HepG2 (cell line): ENCODE results near the gene PIP5KL1. TPM values are rescaled to one million over a fixed set of nuclear protein-coding genes. Genes with fewer than 3 reads are reported as not detected.

Experiments used
- ATAC-seq: fragments of 200-7000 bp; cut with Tn5 transposase; 3 replicates; pipeline ENCODE4 v1.9.1; 2020; ENCODE audit warnings: mild to moderate bottlenecking, moderate library complexity
- BruUV-seq: library from RNA; stranded (reverse); fragments of 400-500 nt; replicated peaks from 2 replicates; lab custom pipeline; 2021; lab: Mats Ljungman, UMichigan
- CTCF ChIA-PET: fragments of 300-600 bp; formaldehyde crosslinking; extraction: SDS; loops from one replicate; lab custom pipeline; 2021; ENCODE audit warnings: low total read pairs, inconsistent platforms, low intra/inter-chr PET ratio; lab: Yijun Ruan, JAX
- POLR2A ChIA-PET: fragments of 350-600 bp; sonication (Branson Sonifier 250); formaldehyde crosslinking; loops from one replicate; lab custom pipeline; 2020; ENCODE audit warnings: antibody characterized with exemption, inconsistent platforms; lab: Yijun Ruan, JAX
- DNase-seq: peaks from one replicate; pipeline ENCODE4 v3.0.0-alpha.2; 2015; ENCODE audit warnings: low spot score
- FAIRE-seq: peaks from 3 replicates; lab custom pipeline; 2011; peaks lifted over from hg19 to GRCh38; lab: Jason Lieb, UNC
- H2AFZ ChIP-seq: one replicate; pipeline ENCODE4 v1.6.1; 2011; ENCODE audit warnings: low read length, inconsistent platforms
- H3K27ac ChIP-seq: fragments of 300-600 bp; 3 replicates; pipeline ENCODE4 v1.8.0; 2011; ENCODE audit warnings: mixed run types, mild to moderate bottlenecking, mixed read lengths, low read length, inconsistent platforms; ENCODE audit not compliant: insufficient read depth; ENCODE audit errors: extremely low read length
- H3K27me3 ChIP-seq, 2 experiments: fragments of 200-600 bp in 1 of 2; 2 replicates in 1 of 2; 3 replicates in 1 of 2; pipeline versions ENCODE4 v1.6.0 to v1.8.0; 2011; ENCODE audit warnings: low read length in 2 of 2, mild to moderate bottlenecking in 2 of 2, moderate library complexity in 2 of 2, inconsistent platforms in 1 of 2; ENCODE audit not compliant: insufficient read depth in 2 of 2, control insufficient read depth in 1 of 2
- H3K36me3 ChIP-seq, 2 experiments: fragments of 200-600 bp in 1 of 2; replicated peaks in 1 of 2; 2 replicates in 1 of 2; 3 replicates in 1 of 2; pipeline versions ENCODE4 v1.5.1 to v1.8.0; 2011; ENCODE audit warnings: low read length in 2 of 2, inconsistent platforms in 1 of 2; ENCODE audit not compliant: insufficient read depth in 2 of 2, control insufficient read depth in 1 of 2
- H3K4me1 ChIP-seq: 2 replicates; pipeline ENCODE4 v1.5.1; 2012; ENCODE audit warnings: low read length, inconsistent platforms; ENCODE audit not compliant: insufficient read depth
- H3K4me2 ChIP-seq: 2 replicates; pipeline ENCODE4 v1.6.0; 2011; ENCODE audit warnings: low read depth, low read length, inconsistent platforms
- H3K4me3 ChIP-seq, 3 experiments: fragments of 200-600 bp in 1 of 3; sonication (generic), shearing (Covaris generic) in 1 of 3; replicated peaks in 1 of 3; 2 replicates each; pipeline ENCODE4 v1.5.1; 2011 to 2016; ENCODE audit warnings: low read length in 3 of 3, inconsistent platforms in 2 of 3, low read depth in 2 of 3, mild to moderate bottlenecking in 2 of 3, control low read depth in 1 of 3, mixed read lengths in 1 of 3; ENCODE audit not compliant: insufficient read depth in 1 of 3
- H3K79me2 ChIP-seq: one replicate; pipeline ENCODE4 v1.6.1; 2011; ENCODE audit warnings: low read length, inconsistent platforms; ENCODE audit not compliant: insufficient read depth
- H3K9ac ChIP-seq: 2 replicates; pipeline ENCODE4 v1.6.0; 2011; ENCODE audit warnings: mild to moderate bottlenecking, low read depth, low read length, inconsistent platforms; ENCODE audit not compliant: insufficient read depth
- H3K9me3 ChIP-seq: 2 replicates; pipeline ENCODE4 v1.5.1; 2012; ENCODE audit warnings: mild to moderate bottlenecking, low read length
- H4K20me1 ChIP-seq: 2 replicates; pipeline ENCODE4 v1.6.0; 2011; ENCODE audit warnings: inconsistent platforms, mild to moderate bottlenecking, low read length, moderate library complexity; ENCODE audit not compliant: insufficient read depth
- BHLHE40 ChIP-seq: IDR thresholded peaks from 2 replicates; pipeline ENCODE4 v1.6.1; 2011; ENCODE audit warnings: low read length, improper control_type of control experiment
- GLI4 ChIP-seq: sonication (generic); formaldehyde crosslinking; IDR thresholded peaks from 2 replicates; pipeline ENCODE4 v1.5.1; 2020; ENCODE audit warnings: missing genetic modification reagents, mild to moderate bottlenecking, moderate library complexity, borderline replicate concordance
- HNRNPLL ChIP-seq: fragments of 200-400 bp; formaldehyde crosslinking; IDR thresholded peaks from 2 replicates; pipeline ENCODE4 v1.6.1; 2017; ENCODE audit warnings: mild to moderate bottlenecking, low read depth, low read length; ENCODE audit not compliant: poor library complexity, severe bottlenecking
- MED1 ChIP-seq: sonication (generic); formaldehyde crosslinking; IDR thresholded peaks from 2 replicates; pipeline ENCODE4 v1.4.0; 2020; ENCODE audit warnings: missing genetic modification reagents
- SAP130 ChIP-seq: IDR thresholded peaks from 2 replicates; pipeline ENCODE4 v1.6.1; 2016; ENCODE audit warnings: low read depth
- SMARCC2 ChIP-seq: fragments of 450-650 bp; IDR thresholded peaks from 2 replicates; pipeline ENCODE4 v1.6.1; 2017; ENCODE audit warnings: antibody characterized with exemption, mild to moderate bottlenecking
- ZNF232 ChIP-seq: sonication (generic); formaldehyde crosslinking; IDR thresholded peaks from 2 replicates; pipeline ENCODE4 v1.4.0; 2020; ENCODE audit warnings: missing genetic modification reagents, borderline replicate concordance
- ZNF331 ChIP-seq: sonication (generic); formaldehyde crosslinking; IDR thresholded peaks from 2 replicates; pipeline ENCODE4 v1.4.0; 2020; ENCODE audit warnings: missing genetic modification reagents
- ZNF383 ChIP-seq: sonication (generic); formaldehyde crosslinking; IDR thresholded peaks from 2 replicates; pipeline ENCODE4 v1.4.0; 2020; ENCODE audit warnings: missing genetic modification reagents, mild to moderate bottlenecking, borderline replicate concordance
- ZNF430 ChIP-seq: sonication (generic); formaldehyde crosslinking; IDR thresholded peaks from 2 replicates; pipeline ENCODE4 v1.9.0; 2021; ENCODE audit warnings: mild to moderate bottlenecking, missing genetic modification reagents
- ZNF431 ChIP-seq: sonication (generic); formaldehyde crosslinking; IDR thresholded peaks from 2 replicates; pipeline ENCODE4 v1.9.0; 2022; ENCODE audit warnings: missing genetic modification reagents, low read depth, mild to moderate bottlenecking, borderline replicate concordance
- ZNF563 ChIP-seq: sonication (generic); formaldehyde crosslinking; IDR thresholded peaks from 2 replicates; pipeline ENCODE4 v1.8.0; 2022; ENCODE audit warnings: mild to moderate bottlenecking, moderate library complexity, missing genetic modification reagents
- ZNF589 ChIP-seq: sonication (generic); formaldehyde crosslinking; conservative IDR thresholded peaks from 2 replicates; pipeline ENCODE4 v1.8.0; 2022; ENCODE audit warnings: mild to moderate bottlenecking, moderate library complexity, missing genetic modification reagents
- WGBS: methylation state at CpG from one replicate; pipeline ENCODE4 v1.1.6; 2017; ENCODE audit warnings: low lambda C conversion rate; 5-methylcytosine and 5-hydroxymethylcytosine counted together
- in situ Hi-C: cut with HindIII; loops from 2 replicates; pipeline ENCODE4 v1.10.0; 2017; ENCODE audit warnings: low pct_unique_long_range_greater_than_20kb; ENCODE audit not compliant: extremely low pct_ligation_motif_present
- intact Hi-C: fragments of 100-400 bp; cut with micrococcal nuclease; formaldehyde crosslinking; loops from one replicate; pipeline ENCODE4 v1.10.0; 2022; ENCODE audit not compliant: unreplicated experiment
- polyA plus RNA-seq, 8 experiments: library from polyadenylated mRNA; depleted of rRNA in 3 of 8; stranded (reverse) in 7 of 8; unstranded in 1 of 8; fragments of >200 nt; fragmentation: Illumina TruSeq in 4 of 8; extraction: Trizol in 4 of 8; gene quantifications; 2 replicates each; pipeline versions ENCODE4 v1.2.1 to v1.2.3, GENCODE V29; 2011 to 2016; ENCODE audit warnings: low read depth in 4 of 8, missing spikeins in 1 of 8, mixed read lengths in 1 of 8; ENCODE audit not compliant: insufficient read depth in 1 of 8
- total RNA-seq, 5 experiments: library from RNA; depleted of rRNA; stranded (reverse); fragments of >200 nt; fragmentation: Illumina TruSeq; extraction: Trizol; gene quantifications; 2 replicates each; pipeline ENCODE4 v1.2.3, GENCODE V29; 2016; ENCODE audit warnings: low read depth in 1 of 5
- TF ChIP-seq, protein P1 (sequence below): sonication (generic); formaldehyde crosslinking; conservative IDR thresholded peaks from 2 replicates; pipeline ENCODE4 v1.8.0; 2022; ENCODE audit warnings: mild to moderate bottlenecking, moderate library complexity, missing genetic modification reagents
- TF ChIP-seq, protein P2 (sequence below): sonication (generic); formaldehyde crosslinking; IDR thresholded peaks from 2 replicates; pipeline ENCODE4 v1.5.1; 2020; ENCODE audit warnings: mild to moderate bottlenecking, missing genetic modification reagents, moderate library complexity
- TF ChIP-seq, protein P3 (sequence below): sonication (generic); formaldehyde crosslinking; IDR thresholded peaks from 2 replicates; pipeline ENCODE4 v1.5.1; 2020; ENCODE audit warnings: mild to moderate bottlenecking, missing genetic modification reagents, moderate library complexity

Gene PIP5KL1
- total and polyA plus RNA-seq, 2 of the 13 experiments (the other 11 are each of a cell fraction or from before 2014, with no cell fraction given) = 0.20 to 0.49 TPM

DNA sequence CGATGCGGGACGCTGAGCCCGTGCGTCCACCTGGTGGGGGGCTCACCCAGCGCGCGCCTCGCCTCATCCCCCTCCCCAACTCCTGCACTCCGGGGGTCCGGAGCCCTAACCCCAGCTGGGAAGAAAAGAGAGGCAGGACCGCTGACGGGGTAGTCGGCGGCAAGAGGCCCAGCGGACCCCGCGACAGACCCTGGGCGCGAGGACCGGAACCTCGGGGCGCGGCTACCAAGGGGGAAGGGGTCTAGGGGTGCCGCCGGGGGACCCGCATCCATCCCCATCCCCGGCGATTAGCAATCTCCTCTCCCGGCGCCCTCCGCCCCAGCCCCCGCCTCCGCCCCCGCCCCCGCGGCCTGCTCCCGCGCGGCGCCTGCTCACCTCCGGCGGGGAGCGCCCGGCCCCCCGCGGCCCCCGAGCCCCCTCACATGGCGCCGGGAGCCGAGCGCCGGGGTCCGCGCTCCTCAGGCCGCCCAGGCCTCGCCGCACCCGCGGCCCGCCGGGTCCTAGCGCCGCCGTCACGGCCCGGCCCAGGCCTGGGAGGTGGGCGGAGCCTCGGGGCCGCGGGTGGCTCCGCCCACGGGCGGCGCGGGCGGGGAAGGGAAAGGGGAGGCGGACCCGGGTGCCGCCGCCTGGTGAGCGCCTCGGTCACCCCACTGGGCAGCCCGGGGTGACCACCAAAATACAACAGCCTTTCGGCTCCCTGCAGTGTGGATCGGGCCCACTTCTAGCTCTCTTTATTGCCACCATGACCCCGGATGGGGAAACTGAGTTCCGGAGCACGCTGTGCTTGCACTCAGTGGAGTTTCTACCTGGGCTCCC lies 31.2 kb downstream of the PIP5KL1 start, which contains the start of gene ST6GALNAC6:
Gene ST6GALNAC6 (minus strand): TSS at position 476 of the 816 bp plus-strand sequence. CDS start 1,622 bp downstream, outside the sequence.
- DNase-seq (no peak), FAIRE-seq (no peak), ATAC-seq (peak; percentile 14)
- in situ Hi-C loops (no loop called here), intact Hi-C loops (no loop called here)
- Histone ChIP-seq H3K9ac (peak within 1 kb of the TSS; percentile 81), H4K20me1 (no peaks in the 10 kb centered on the region), H3K9me3 (no peaks in the 10 kb centered on the region), H3K4me3 (peak within 1 kb of the TSS; percentile 89 to 95 (median 95)), H3K36me3 (peaks cover 11 to 21% of the 10 kb centered on the region in 2 experiments), H3K4me1 (peaks cover 64% of the 10 kb centered on the region), H3K79me2 (peaks cover 17% of the 10 kb centered on the region), H2AFZ (no peak within 1 kb of the TSS), H3K27me3 (no peaks in the 10 kb centered on the region), H3K4me2 (peak within 1 kb of the TSS; percentile 84), H3K27ac (peak within 1 kb of the TSS; percentile 91)
- ChIA-PET CTCF (no interaction called here), POLR2A (interaction anchor here (1.3 to 3.8 kb wide), 4 partner anchors 9 to 164 kb away, joined by 3 to 55 read pairs (median 16); partner anchors contain the start of genes ST6GALNAC4 and TOR2A)
- no TSS peak for BruUV-seq
- WGBS = 7% methylated on average over 15 of the region's 89 CpGs
- peak; percentile 18; the same call in 1 of the 2 replicates for TF ChIP-seq ZNF331 (CRISPR knock-in tag)
- no peak for TF ChIP-seq ZNF589
- TF ChIP-seq, protein P1, sequence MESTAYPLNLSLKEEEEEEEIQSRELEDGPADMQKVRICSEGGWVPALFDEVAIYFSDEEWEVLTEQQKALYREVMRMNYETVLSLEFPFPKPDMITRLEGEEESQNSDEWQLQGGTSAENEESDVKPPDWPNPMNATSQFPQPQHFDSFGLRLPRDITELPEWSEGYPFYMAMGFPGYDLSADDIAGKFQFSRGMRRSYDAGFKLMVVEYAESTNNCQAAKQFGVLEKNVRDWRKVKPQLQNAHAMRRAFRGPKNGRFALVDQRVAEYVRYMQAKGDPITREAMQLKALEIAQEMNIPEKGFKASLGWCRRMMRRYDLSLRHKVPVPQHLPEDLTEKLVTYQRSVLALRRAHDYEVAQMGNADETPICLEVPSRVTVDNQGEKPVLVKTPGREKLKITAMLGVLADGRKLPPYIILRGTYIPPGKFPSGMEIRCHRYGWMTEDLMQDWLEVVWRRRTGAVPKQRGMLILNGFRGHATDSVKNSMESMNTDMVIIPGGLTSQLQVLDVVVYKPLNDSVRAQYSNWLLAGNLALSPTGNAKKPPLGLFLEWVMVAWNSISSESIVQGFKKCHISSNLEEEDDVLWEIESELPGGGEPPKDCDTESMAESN (CRISPR knock-in tag) = 0 out of 2 replicates have a peak, but pooled peaks have one; percentile 14
- TF ChIP-seq MED1 (CRISPR knock-in tag) = peak; percentile 22; the same call in 1 of the 2 replicates
- TF ChIP-seq ZNF430 (CRISPR knock-in tag) = 0 out of 2 replicates have a peak, but pooled peaks have one; percentile 65
- no peak for TF ChIP-seq SMARCC2
- peak; percentile 29; the same call in 1 of the 2 replicates for TF ChIP-seq ZNF232
- TF ChIP-seq, protein P2, sequence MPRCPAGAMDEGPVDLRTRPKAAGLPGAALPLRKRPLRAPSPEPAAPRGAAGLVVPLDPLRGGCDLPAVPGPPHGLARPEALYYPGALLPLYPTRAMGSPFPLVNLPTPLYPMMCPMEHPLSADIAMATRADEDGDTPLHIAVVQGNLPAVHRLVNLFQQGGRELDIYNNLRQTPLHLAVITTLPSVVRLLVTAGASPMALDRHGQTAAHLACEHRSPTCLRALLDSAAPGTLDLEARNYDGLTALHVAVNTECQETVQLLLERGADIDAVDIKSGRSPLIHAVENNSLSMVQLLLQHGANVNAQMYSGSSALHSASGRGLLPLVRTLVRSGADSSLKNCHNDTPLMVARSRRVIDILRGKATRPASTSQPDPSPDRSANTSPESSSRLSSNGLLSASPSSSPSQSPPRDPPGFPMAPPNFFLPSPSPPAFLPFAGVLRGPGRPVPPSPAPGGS (CRISPR knock-in tag) = 0 out of 2 replicates have a peak, but pooled peaks have one; percentile 36
- TF ChIP-seq HNRNPLL = peak; percentile 19
- no peak for TF ChIP-seq ZNF383 (CRISPR knock-in tag)
- TF ChIP-seq SAP130 (CRISPR knock-in tag) = peak; percentile 39; the same call in 1 of the 2 replicates
- TF ChIP-seq GLI4 (CRISPR knock-in tag) = 0 out of 2 replicates have a peak, but pooled peaks have one; percentile 18
- TF ChIP-seq, protein P3, sequence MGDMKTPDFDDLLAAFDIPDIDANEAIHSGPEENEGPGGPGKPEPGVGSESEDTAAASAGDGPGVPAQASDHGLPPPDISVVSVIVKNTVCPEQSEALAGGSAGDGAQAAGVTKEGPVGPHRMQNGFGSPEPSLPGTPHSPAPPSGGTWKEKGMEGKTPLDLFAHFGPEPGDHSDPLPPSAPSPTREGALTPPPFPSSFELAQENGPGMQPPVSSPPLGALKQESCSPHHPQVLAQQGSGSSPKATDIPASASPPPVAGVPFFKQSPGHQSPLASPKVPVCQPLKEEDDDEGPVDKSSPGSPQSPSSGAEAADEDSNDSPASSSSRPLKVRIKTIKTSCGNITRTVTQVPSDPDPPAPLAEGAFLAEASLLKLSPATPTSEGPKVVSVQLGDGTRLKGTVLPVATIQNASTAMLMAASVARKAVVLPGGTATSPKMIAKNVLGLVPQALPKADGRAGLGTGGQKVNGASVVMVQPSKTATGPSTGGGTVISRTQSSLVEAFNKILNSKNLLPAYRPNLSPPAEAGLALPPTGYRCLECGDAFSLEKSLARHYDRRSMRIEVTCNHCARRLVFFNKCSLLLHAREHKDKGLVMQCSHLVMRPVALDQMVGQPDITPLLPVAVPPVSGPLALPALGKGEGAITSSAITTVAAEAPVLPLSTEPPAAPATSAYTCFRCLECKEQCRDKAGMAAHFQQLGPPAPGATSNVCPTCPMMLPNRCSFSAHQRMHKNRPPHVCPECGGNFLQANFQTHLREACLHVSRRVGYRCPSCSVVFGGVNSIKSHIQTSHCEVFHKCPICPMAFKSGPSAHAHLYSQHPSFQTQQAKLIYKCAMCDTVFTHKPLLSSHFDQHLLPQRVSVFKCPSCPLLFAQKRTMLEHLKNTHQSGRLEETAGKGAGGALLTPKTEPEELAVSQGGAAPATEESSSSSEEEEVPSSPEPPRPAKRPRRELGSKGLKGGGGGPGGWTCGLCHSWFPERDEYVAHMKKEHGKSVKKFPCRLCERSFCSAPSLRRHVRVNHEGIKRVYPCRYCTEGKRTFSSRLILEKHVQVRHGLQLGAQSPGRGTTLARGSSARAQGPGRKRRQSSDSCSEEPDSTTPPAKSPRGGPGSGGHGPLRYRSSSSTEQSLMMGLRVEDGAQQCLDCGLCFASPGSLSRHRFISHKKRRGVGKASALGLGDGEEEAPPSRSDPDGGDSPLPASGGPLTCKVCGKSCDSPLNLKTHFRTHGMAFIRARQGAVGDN (CRISPR knock-in tag) = peak; percentile 68
- peak; percentile 21; the same call in 1 of the 2 replicates for TF ChIP-seq ZNF563
- no peak for TF ChIP-seq ZNF431 (CRISPR knock-in tag)
- 0 out of 2 replicates have a peak, but pooled peaks have one; percentile 6 for TF ChIP-seq BHLHE40
